Stimulated activated effector memory CD8-positive, alpha-beta T cell treated with anti-CD3 and anti-CD28 coated beads, Interleukin-12 subunit alpha, Interleukin-12 subunit beta, amount 100 ng/mL, for 72 hours (primary cell): ENCODE measurements around the gene SYNDIG1L.

ENCODE experiments used
- ATAC-seq: fragments of 150-1000 bp; cut with Tn5 transposase; 2 replicates; pipeline ENCODE4 v1.10.0; 2021
- DNase-seq, 2 donors: peaks; one replicate each; pipeline ENCODE4 v3.0.0; 2021 to 2022; ENCODE audit warnings: low spot score in 2 of 2
- H3K27ac Mint-ChIP-seq: one replicate; pipeline ENCODE4 v1.8.0; 2022; ENCODE audit warnings: mild to moderate bottlenecking, mixed read lengths
- H3K36me3 Mint-ChIP-seq: one replicate; pipeline ENCODE4 v1.8.0; 2022; ENCODE audit warnings: mild to moderate bottlenecking, mixed read lengths
- H3K4me1 Mint-ChIP-seq: one replicate; pipeline ENCODE4 v1.8.0; 2022; ENCODE audit warnings: mixed read lengths
- H3K4me3 Mint-ChIP-seq: one replicate; pipeline ENCODE4 v1.8.0; 2022; ENCODE audit warnings: mild to moderate bottlenecking, mixed read lengths
- H3K9me3 Mint-ChIP-seq: one replicate; pipeline ENCODE4 v1.8.0; 2022; ENCODE audit warnings: mixed read lengths

The SYNDIG1L gene

GRCh38 chr14:74368441-74368840 lies 57.6 kb downstream of the SYNDIG1L start:
- no peaks in the 10 kb centered on the region for H3K9me3 Mint-ChIP-seq
- no peak overlapping the region for H3K27ac Mint-ChIP-seq
- DNase-seq (no peak), ATAC-seq (no peak)
- H3K36me3 Mint-ChIP-seq = no peaks in the 10 kb centered on the region
- no peak overlapping the region for H3K4me3 Mint-ChIP-seq
- H3K4me1 Mint-ChIP-seq = no peaks in the 10 kb centered on the region

DNA sequence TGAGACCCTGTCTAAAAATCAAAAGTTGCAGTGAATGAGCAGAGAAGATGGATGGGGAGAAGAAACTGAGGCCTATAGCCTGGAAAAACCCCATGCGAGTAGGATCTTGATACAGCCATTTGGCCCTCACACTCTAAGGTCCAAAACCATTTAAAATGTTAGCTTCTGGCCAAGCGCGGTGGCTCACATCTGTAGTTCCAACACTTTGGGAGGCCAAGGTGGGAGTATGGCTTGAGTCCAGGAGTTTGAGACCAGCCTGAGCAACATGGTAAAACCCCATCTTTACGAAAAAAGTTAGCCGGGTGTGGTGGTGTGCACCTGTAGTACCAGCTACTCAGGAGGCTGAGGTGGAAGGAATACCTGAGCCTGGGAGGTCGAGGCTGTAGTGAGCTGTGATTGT lies 58.0 kb downstream of the SYNDIG1L start:
- Mint-ChIP-seq H3K36me3 (no peaks in the 10 kb centered on the region), H3K4me3 (no peak overlapping the region), H3K27ac (no peak overlapping the region), H3K4me1 (no peaks in the 10 kb centered on the region), H3K9me3 (no peaks in the 10 kb centered on the region)
- ATAC-seq (no peak), DNase-seq (no peak)

- no peak for ATAC-seq
- Mint-ChIP-seq H3K4me1 (peaks cover 5% of the 10 kb centered on the region), H3K27ac (no peak overlapping the region), H3K4me3 (no peak overlapping the region), H3K9me3 (no peaks in the 10 kb centered on the region), H3K36me3 (no peaks in the 10 kb centered on the region)
- no peak for DNase-seq
Observed at GRCh38 chr14:74364271-74364880, 61.6 kb downstream of the SYNDIG1L start.

DNA sequence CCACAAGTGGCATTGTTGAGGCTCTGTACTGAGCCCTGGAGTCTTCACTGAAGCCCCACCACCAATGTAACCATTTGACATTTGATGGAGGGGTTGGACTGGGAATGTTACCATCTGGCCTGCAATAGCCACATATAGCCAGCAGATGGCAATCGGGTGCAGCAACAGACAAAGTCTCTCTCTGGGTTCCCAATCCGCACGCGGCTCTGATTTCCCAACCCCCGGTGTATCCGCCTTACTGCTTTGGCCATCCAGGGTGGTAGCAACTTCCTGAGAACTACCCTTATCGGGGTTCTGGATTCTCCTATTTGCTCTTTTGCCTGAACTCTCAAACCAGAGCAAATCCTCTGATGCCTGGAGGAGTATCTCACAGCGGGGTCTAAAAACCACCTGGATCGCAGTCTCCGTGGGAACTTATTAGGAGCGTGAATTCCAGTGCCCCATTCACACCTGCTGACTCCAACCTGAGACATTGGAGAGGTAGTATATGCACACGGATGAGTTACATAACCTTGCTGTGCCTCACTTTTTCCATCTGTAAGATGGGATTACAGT lies 63.6 kb downstream of the SYNDIG1L start:
- H3K4me1 Mint-ChIP-seq = peaks cover 5% of the 10 kb centered on the region
- no peak overlapping the region for H3K4me3 Mint-ChIP-seq
- H3K36me3 Mint-ChIP-seq = no peaks in the 10 kb centered on the region
- H3K9me3 Mint-ChIP-seq = no peaks in the 10 kb centered on the region
- H3K27ac Mint-ChIP-seq = no peak overlapping the region
- peak; percentile 50 to 81 for DNase-seq
- ATAC-seq = peak; percentile 64

- ATAC-seq (no peak), DNase-seq (no peak)
- no peaks in the 10 kb centered on the region for H3K9me3 Mint-ChIP-seq
- H3K36me3 Mint-ChIP-seq = no peaks in the 10 kb centered on the region
- H3K27ac Mint-ChIP-seq = no peak overlapping the region
- H3K4me1 Mint-ChIP-seq = peaks cover 5% of the 10 kb centered on the region
- no peak overlapping the region for H3K4me3 Mint-ChIP-seq
Observed at GRCh38 chr14:74360163-74360562, 65.8 kb downstream of the SYNDIG1L start.

DNA sequence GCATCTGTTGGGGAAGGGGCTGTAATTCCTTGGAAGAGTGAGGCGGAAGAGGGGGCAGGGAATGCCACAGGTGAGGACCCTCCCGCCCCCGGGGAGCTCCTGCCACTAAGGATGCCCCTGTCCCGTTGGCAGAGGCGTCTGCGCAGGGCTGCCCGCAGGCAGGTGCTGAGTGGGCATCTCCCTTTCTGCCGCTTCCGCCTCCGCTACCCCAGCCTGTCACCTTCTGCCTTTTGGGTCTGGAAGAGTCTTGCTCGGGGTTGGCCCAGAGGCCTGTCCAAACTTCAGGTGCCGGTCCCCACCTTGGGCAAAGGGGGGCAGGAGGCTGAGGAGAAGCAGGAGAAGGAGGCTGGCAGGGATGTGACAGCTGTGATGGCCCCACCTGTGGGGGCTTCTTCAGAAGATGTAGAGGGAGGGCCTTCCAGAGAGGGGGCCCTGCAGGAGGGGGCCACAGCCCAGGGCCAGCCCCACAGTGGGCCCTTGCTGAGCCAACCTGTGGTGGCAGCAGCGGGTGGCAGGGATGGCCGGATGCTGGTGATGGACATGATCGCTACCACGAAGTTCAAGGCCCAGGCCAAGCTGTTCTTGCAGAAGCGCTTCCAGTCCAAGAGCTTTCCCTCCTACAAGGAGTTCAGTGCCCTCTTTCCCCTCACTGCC lies 67.7 kb downstream of the SYNDIG1L start:
- Mint-ChIP-seq H3K27ac (no peak overlapping the region), H3K4me3 (no peak overlapping the region)
- ATAC-seq = no peak

GRCh38 chr14:74357585-74357984 lies 68.4 kb downstream of the SYNDIG1L start:
- Mint-ChIP-seq H3K9me3 (no peaks in the 10 kb centered on the region), H3K27ac (no peak overlapping the region), H3K36me3 (no peaks in the 10 kb centered on the region), H3K4me1 (peaks cover 5% of the 10 kb centered on the region), H3K4me3 (no peak overlapping the region)
- DNase-seq (no peak), ATAC-seq (no peak)

More for the DNA sequence above, 67.7 kb downstream of the SYNDIG1L start:
- Mint-ChIP-seq H3K9me3 (no peaks in the 10 kb centered on the region), H3K4me1 (peaks cover 5% of the 10 kb centered on the region), H3K36me3 (no peaks in the 10 kb centered on the region)
- no peak for DNase-seq

DNA sequence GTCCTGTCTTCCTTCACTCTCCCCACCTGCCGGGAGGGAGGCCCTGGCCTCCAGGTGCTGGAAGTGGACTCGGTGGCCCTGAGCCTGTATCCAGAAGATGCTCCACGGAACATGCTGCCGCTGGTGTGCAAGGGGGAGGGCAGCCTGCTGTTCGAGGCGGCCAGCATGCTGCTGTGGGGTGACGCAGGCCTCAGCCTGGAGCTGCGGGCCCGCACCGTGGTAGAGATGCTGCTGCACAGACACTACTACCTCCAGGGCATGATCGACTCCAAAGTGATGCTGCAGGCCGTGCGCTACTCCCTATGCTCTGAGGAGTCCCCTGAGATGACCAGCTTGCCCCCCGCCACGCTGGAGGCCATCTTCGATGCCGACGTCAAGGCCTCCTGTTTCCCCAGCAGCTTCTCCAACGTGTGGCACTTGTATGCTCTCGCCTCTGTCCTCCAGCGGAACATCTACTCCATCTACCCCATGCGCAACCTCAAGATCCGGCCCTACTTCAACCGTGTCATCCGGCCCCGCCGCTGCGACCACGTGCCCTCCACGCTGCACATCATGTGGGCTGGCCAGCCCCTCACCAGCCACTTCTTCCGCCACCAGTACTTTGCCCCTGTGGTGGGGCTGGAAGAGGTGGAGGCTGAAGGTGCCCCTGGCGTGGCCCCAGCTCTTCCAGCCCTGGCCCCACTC lies 69.0 kb downstream of the SYNDIG1L start:
- no peaks in the 10 kb centered on the region for H3K9me3 Mint-ChIP-seq
- no peak overlapping the region for H3K27ac Mint-ChIP-seq

More for the DNA sequence above, 69.0 kb downstream of the SYNDIG1L start:
- no peak for DNase-seq
- Mint-ChIP-seq H3K4me1 (peaks cover under 1% of the 10 kb centered on the region), H3K4me3 (no peak overlapping the region), H3K36me3 (no peaks in the 10 kb centered on the region)
- no peak for ATAC-seq
